H1 (cell line): ENCODE results near the gene SPINK5. TPM values are rescaled to one million over a fixed set of nuclear protein-coding genes. Genes with fewer than 3 reads are reported as not detected.

Experiments
- CTCF ChIA-PET: fragments of 300-600 bp; sonication (Branson Sonifier 250); formaldehyde crosslinking; loops from one replicate; lab custom pipeline; 2021; ENCODE audit not compliant: partially characterized antibody; lab: Charles Lee
- POLR2A ChIA-PET: fragments of 300-600 bp; sonication (Branson Sonifier 250); formaldehyde crosslinking; loops from one replicate; lab custom pipeline; 2021; ENCODE audit warnings: inconsistent platforms; ENCODE audit not compliant: partially characterized antibody; lab: Charles Lee
- DNase-seq, 2 experiments: peaks; one replicate each; pipeline versions ENCODE4 v3.0.0 to v3.0.0-alpha.2; 2010 to 2022; ENCODE audit warnings: low spot score in 2 of 2, low read depth in 1 of 2, mixed read lengths in 1 of 2
- FAIRE-seq: peaks from 2 replicates; lab custom pipeline; 2011; peaks lifted over from hg19 to GRCh38; lab: Jason Lieb, UNC
- H2AFZ ChIP-seq: 2 replicates; pipeline ENCODE4 v1.8.1; 2012; ENCODE audit warnings: low read length, inconsistent platforms
- H2AK5ac ChIP-seq: 2 replicates; pipeline ENCODE4 v1.6.1; 2013; ENCODE audit warnings: low read depth, low read length
- H2BK120ac ChIP-seq: replicated peaks from 2 replicates; pipeline ENCODE3; 2013; ENCODE audit warnings: low read depth, low read length, inconsistent platforms
- H2BK12ac ChIP-seq: 2 replicates; pipeline ENCODE4 v1.6.1; 2013; ENCODE audit warnings: low read depth, low read length
- H2BK15ac ChIP-seq: 2 replicates; pipeline ENCODE4 v1.6.1; 2013; ENCODE audit warnings: low read length
- H2BK20ac ChIP-seq: 2 replicates; pipeline ENCODE4 v1.6.1; 2013; ENCODE audit warnings: low read length
- H2BK5ac ChIP-seq: 2 replicates; pipeline ENCODE4 v1.6.1; 2013; ENCODE audit warnings: low read depth, low read length
- H3K14ac ChIP-seq: 2 replicates; pipeline ENCODE4 v1.6.1; 2013; ENCODE audit warnings: inconsistent platforms; ENCODE audit not compliant: insufficient read length
- H3K18ac ChIP-seq: 2 replicates; pipeline ENCODE4 v1.6.1; 2013; ENCODE audit warnings: low read length; ENCODE audit errors: extremely low read depth
- H3K23ac ChIP-seq: 2 replicates; pipeline ENCODE4 v1.6.1; 2013; ENCODE audit warnings: inconsistent platforms; ENCODE audit not compliant: insufficient read length
- H3K23me2 ChIP-seq: 2 replicates; pipeline ENCODE4 v1.6.1; 2013; ENCODE audit warnings: low read depth, low read length
- H3K27ac ChIP-seq: 2 replicates; pipeline ENCODE4 v1.6.1; 2011; ENCODE audit warnings: low read depth, low read length, inconsistent platforms
- H3K27me3 ChIP-seq, 4 experiments: replicated peaks in 1 of 4; 1 replicate in 1 of 4; 2 replicates in 3 of 4; pipeline versions ENCODE4 v1.6.1 to v1.8.1; 2011 to 2013; ENCODE audit warnings: low read length in 3 of 4, mild to moderate bottlenecking in 3 of 4, inconsistent platforms in 2 of 4, mixed read lengths in 2 of 4, moderate library complexity in 1 of 4; ENCODE audit not compliant: control insufficient read depth in 3 of 4, insufficient read depth in 3 of 4; ENCODE audit errors: extremely low read depth in 1 of 4
- H3K36me3 ChIP-seq, 4 experiments: 2 replicates each; pipeline versions ENCODE4 v1.6.1 to v1.8.1; 2011 to 2013; ENCODE audit warnings: mild to moderate bottlenecking in 4 of 4, low read length in 3 of 4, moderate library complexity in 2 of 4, control low read depth in 1 of 4, inconsistent platforms in 1 of 4; ENCODE audit not compliant: insufficient read depth in 4 of 4, control insufficient read depth in 2 of 4
- H3K4ac ChIP-seq: replicated peaks from 2 replicates; pipeline ENCODE3; 2013; ENCODE audit warnings: low read length, low read depth, mixed read lengths, inconsistent platforms; ENCODE audit not compliant: insufficient read length
- H3K4me1 ChIP-seq, 4 experiments: replicated peaks in 1 of 4; 1 replicate in 1 of 4; 2 replicates in 3 of 4; pipeline versions ENCODE4 v1.6.1 to v1.8.1; 2011 to 2013; ENCODE audit warnings: low read length in 3 of 4, inconsistent platforms in 2 of 4, mixed read lengths in 1 of 4; ENCODE audit not compliant: insufficient read depth in 4 of 4, control insufficient read depth in 3 of 4
- H3K4me2 ChIP-seq, 2 experiments: 2 replicates each; pipeline versions ENCODE4 v1.6.1 to v1.8.1; 2011 to 2013; ENCODE audit warnings: low read depth in 2 of 2, low read length in 2 of 2, control low read depth in 1 of 2, inconsistent platforms in 1 of 2, mild to moderate bottlenecking in 1 of 2; ENCODE audit not compliant: insufficient read depth in 1 of 2
- H3K4me3 ChIP-seq, 4 experiments: fragments of 200-600, 300-600 bp in 1 of 4; sonication (generic), shearing (Covaris generic), sonication (Bioruptor Twin) in 1 of 4; 2 replicates each; pipeline versions ENCODE4 v1.5.1 to v1.8.1; 2011 to 2016; ENCODE audit warnings: low read length in 4 of 4, low read depth in 3 of 4, control low read depth in 2 of 4, inconsistent platforms in 2 of 4, mild to moderate bottlenecking in 2 of 4, mixed read lengths in 1 of 4, moderate library complexity in 1 of 4; ENCODE audit not compliant: insufficient read depth in 2 of 4; ENCODE audit errors: extremely low read depth in 1 of 4
- H3K56ac ChIP-seq: replicated peaks from 2 replicates; pipeline ENCODE3; 2013; ENCODE audit warnings: low read depth, mild to moderate bottlenecking, mixed read lengths, low read length, inconsistent platforms; ENCODE audit not compliant: insufficient read length
- H3K79me1 ChIP-seq: 2 replicates; pipeline ENCODE4 v1.6.1; 2013; ENCODE audit warnings: low read depth, low read length, control low read depth
- H3K79me2 ChIP-seq, 2 experiments: 2 replicates each; pipeline versions ENCODE4 v1.6.1 to v1.8.1; 2012 to 2013; ENCODE audit warnings: low read length in 2 of 2, mild to moderate bottlenecking in 2 of 2, inconsistent platforms in 1 of 2; ENCODE audit not compliant: insufficient read depth in 2 of 2, control insufficient read depth in 1 of 2
- H3K9ac ChIP-seq, 4 experiments: replicated peaks in 1 of 4; 1 replicate in 1 of 4; 2 replicates in 3 of 4; pipeline versions ENCODE4 v1.6.1 to v1.8.1; 2011 to 2013; ENCODE audit warnings: low read depth in 3 of 4, low read length in 3 of 4, control low read depth in 2 of 4, mild to moderate bottlenecking in 2 of 4, moderate library complexity in 2 of 4, inconsistent platforms in 1 of 4; ENCODE audit errors: extremely low read depth in 1 of 4
- H3K9me3 ChIP-seq, 2 experiments: 2 replicates each; pipeline versions ENCODE4 v1.6.1 to v1.8.1; 2012 to 2013; ENCODE audit warnings: mild to moderate bottlenecking in 2 of 2, moderate library complexity in 2 of 2, control low read depth in 1 of 2, inconsistent platforms in 1 of 2, low read depth in 1 of 2, low read length in 1 of 2, mixed read lengths in 1 of 2; ENCODE audit not compliant: insufficient read depth in 2 of 2
- H4K20me1 ChIP-seq, 2 experiments: replicated peaks in 1 of 2; 2 replicates each; pipeline versions ENCODE3 to v1.8.1; 2011 to 2013; ENCODE audit warnings: inconsistent platforms in 2 of 2, low read length in 2 of 2, mild to moderate bottlenecking in 1 of 2; ENCODE audit not compliant: insufficient read depth in 2 of 2, control insufficient read depth in 1 of 2
- H4K5ac ChIP-seq: 2 replicates; pipeline ENCODE4 v1.6.1; 2013; ENCODE audit warnings: low read length, low read depth, mixed read lengths, inconsistent platforms; ENCODE audit not compliant: insufficient read length
- H4K8ac ChIP-seq: 2 replicates; pipeline ENCODE4 v1.8.0; 2013; ENCODE audit warnings: mild to moderate bottlenecking, moderate library complexity, low read length, inconsistent platforms; ENCODE audit not compliant: insufficient read depth; ENCODE audit errors: extremely low read depth
- H4K91ac ChIP-seq: replicated peaks from 2 replicates; pipeline ENCODE3; 2013; ENCODE audit warnings: low read length, mixed read lengths, inconsistent platforms; ENCODE audit not compliant: insufficient read length
- BRCA1 ChIP-seq: IDR thresholded peaks from 2 replicates; pipeline ENCODE4 v1.6.1; 2012; ENCODE audit warnings: low read depth, low read length, improper control_type of control experiment
- EZH2 ChIP-seq: fragments of 200-600 bp; sonication (generic); IDR thresholded peaks from 2 replicates; pipeline ENCODE4 v1.7.1; 2012; ENCODE audit warnings: low read depth, mild to moderate bottlenecking, moderate library complexity, low read length, inconsistent platforms; ENCODE audit not compliant: severe bottlenecking
- HDAC6 ChIP-seq: IDR thresholded peaks from one replicate; pipeline ENCODE4 v1.7.1; 2012; ENCODE audit warnings: low read depth, mild to moderate bottlenecking, inconsistent platforms, low read length, moderate library complexity
- RAD21 ChIP-seq, 2 experiments: IDR thresholded peaks in 1 of 2; conservative IDR thresholded peaks in 1 of 2; 2 replicates each; pipeline ENCODE4 v1.6.1; 2011; ENCODE audit warnings: low read depth in 2 of 2, low read length in 2 of 2, improper control_type of control experiment in 1 of 2, inconsistent platforms in 1 of 2, mild to moderate bottlenecking in 1 of 2, moderate library complexity in 1 of 2
- SUZ12 ChIP-seq: fragments of 200-600 bp; sonication (generic); IDR thresholded peaks from 2 replicates; pipeline ENCODE4 v1.6.1; 2012; ENCODE audit warnings: mild to moderate bottlenecking, inconsistent platforms, low read length, moderate library complexity, mixed read lengths
- WGBS, 2 experiments: shearing (Covaris generic) in 1 of 2; methylation state at CpG; one replicate each; pipeline versions ENCODE4 v1.1.6 to v1.1.7; 2013 to 2015; ENCODE audit warnings: low lambda C conversion rate in 2 of 2, mixed read lengths in 2 of 2, inconsistent platforms in 1 of 2, low coverage in 1 of 2, missing lambda C conversion rate in 1 of 2; ENCODE audit not compliant: insufficient replicate concordance in 2 of 2, insufficient coverage in 1 of 2, insufficient read length in 1 of 2; ENCODE audit errors: extremely low coverage in 1 of 2, missing lambda C conversion rate in 1 of 2; 5-methylcytosine and 5-hydroxymethylcytosine counted together
- polyA plus RNA-seq, 7 experiments: library from polyadenylated mRNA; depleted of rRNA in 3 of 7; stranded (reverse) in 5 of 7; unstranded in 2 of 7; fragments of >200 nt in 5 of 7; fragments of 200-250 nt in 2 of 7; gene quantifications; 1 replicate in 5 of 7; 2 replicates in 1 of 7; 4 replicates in 1 of 7; pipeline versions ENCODE4 v1.2.1 to v1.2.3, GENCODE V29; 2011 to 2013; ENCODE audit warnings: missing spikeins in 2 of 7, mixed read lengths in 2 of 7
- total RNA-seq: library from RNA; stranded (reverse); fragmentation: NEBNext Ultra II Directional; extraction: Animal tissue kit (Norgen Biotek cat#: 25700); gene quantifications from 2 replicates; pipeline ENCODE4 v1.2.1, GENCODE V29; 2021

Gene SPINK5
- total and polyA plus RNA-seq, 2 of the 8 experiments (the other 6 are each of a cell fraction or from before 2014, with no cell fraction given) = 1.4 to 2.2 TPM

DNA sequence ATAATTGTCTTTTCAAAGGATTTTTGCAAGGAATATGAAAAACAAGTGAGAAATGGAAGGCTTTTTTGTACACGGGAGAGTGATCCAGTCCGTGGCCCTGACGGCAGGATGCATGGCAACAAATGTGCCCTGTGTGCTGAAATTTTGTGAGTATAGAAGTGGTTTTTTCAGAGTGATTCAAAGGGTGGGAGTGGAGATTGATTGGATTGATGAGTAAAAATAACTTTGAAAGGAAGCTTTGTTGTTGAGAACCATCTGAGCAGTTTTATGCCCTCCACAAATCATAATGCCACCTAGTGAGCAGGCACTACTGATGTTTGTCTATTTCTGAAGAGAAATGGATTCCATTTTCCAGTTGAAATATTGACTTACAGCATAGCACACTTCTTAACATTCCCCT, 30.6 kb downstream of the SPINK5 start:
- CTCF ChIA-PET = interaction anchor here (1.4 kb wide), 1 partner anchor 33 kb away, joined by 4 read pairs; no protein-coding TSS in a partner anchor
- Histone ChIP-seq H2BK20ac (no peak overlapping the region), H3K23me2 (no peaks in the 10 kb centered on the region), H3K4me3 (no peak overlapping the region), H3K36me3 (peaks cover 0 to 21% (median 1%) of the 10 kb centered on the region in 4 experiments; a peak in 3 of 8 replicates), H2BK120ac (no peak overlapping the region), H3K4ac (no peak overlapping the region), H3K9me3 (no peaks in the 10 kb centered on the region), H2BK12ac (no peak overlapping the region), H2BK15ac (no peak overlapping the region), H3K14ac (no peak overlapping the region), H2AK5ac (no peak overlapping the region), H3K79me2 (no peaks in the 10 kb centered on the region), H3K23ac (no peak overlapping the region), H4K8ac (no peak overlapping the region), H2BK5ac (no peak overlapping the region), H4K91ac (no peak overlapping the region), H2AFZ (no peak overlapping the region), H3K27me3 (no peaks in the 10 kb centered on the region), H3K18ac (no peak overlapping the region), H3K56ac (no peak overlapping the region), H4K5ac (no peak overlapping the region), H3K9ac (no peak overlapping the region), H4K20me1 (no peaks in the 10 kb centered on the region), H3K4me2 (no peak overlapping the region), H3K27ac (no peak overlapping the region), H3K79me1 (no peaks in the 10 kb centered on the region), H3K4me1 (no peaks in the 10 kb centered on the region)
- 95% methylated on average over 3 of the region's 3 CpGs; no CpG with 5 or more reads in 1 of the 2 experiments for WGBS, 2 experiments
- TF ChIP-seq EZH2 = no peak
- TF ChIP-seq SUZ12 = no peak
- no peak for TF ChIP-seq HDAC6
- TF ChIP-seq RAD21 (IDR thresholded peaks at IDR 0.05 in 1 of 2, conservative IDR thresholded peaks at IDR 0.05 in 1 of 2; ENCODE audit: low read depth in 2 of 2, low read length in 2 of 2) = no peak
- no peak for TF ChIP-seq BRCA1
- FAIRE-seq = no peak
- POLR2A ChIA-PET = no interaction called here
- no peak for DNase-seq
